Progenitor cell of endocrine pancreas (in vitro differentiated cells): Measurements from ENCODE around the gene UBE2R2. TPM values are rescaled to one million over a fixed set of nuclear protein-coding genes. Genes with fewer than 3 reads are reported as not detected.
A peak's percentile ranks its signal among the peaks of the same experiment; 100 is the strongest.
"Not testable (repeated sequence)": the region's sequence is repeated elsewhere in the genome, so short reads cannot be mapped to it uniquely, and the experiment has no call there.

Experiments
- DNase-seq: peaks from one replicate; pipeline ENCODE4 v3.0.0; 2021; ENCODE audit warnings: low spot score; ENCODE audit not compliant: unreplicated experiment
- H3K27ac Mint-ChIP-seq: 2 replicates; pipeline ENCODE4 v1.8.0; 2021; ENCODE audit warnings: mild to moderate bottlenecking, moderate library complexity, mixed read lengths
- H3K27me3 Mint-ChIP-seq: 2 replicates; pipeline ENCODE4 v1.8.0; 2021; ENCODE audit warnings: mixed read lengths
- H3K36me3 Mint-ChIP-seq: 2 replicates; pipeline ENCODE4 v1.8.0; 2022; ENCODE audit warnings: mixed read lengths; ENCODE audit not compliant: insufficient read depth
- H3K4me1 Mint-ChIP-seq: 2 replicates; pipeline ENCODE4 v1.8.0; 2021; ENCODE audit warnings: low read depth, mixed read lengths
- H3K4me3 Mint-ChIP-seq: 2 replicates; pipeline ENCODE4 v1.8.0; 2021; ENCODE audit warnings: low read depth, mild to moderate bottlenecking, moderate library complexity, mixed read lengths
- H3K9me3 Mint-ChIP-seq: 2 replicates; pipeline ENCODE4 v1.8.0; 2021; ENCODE audit warnings: low read depth, mixed read lengths
- CTCF ChIP-seq: fragments of 200-600 bp; sonication (generic); IDR thresholded peaks from one replicate; pipeline ENCODE4 v1.5.0; 2021; ENCODE audit warnings: antibody characterized with exemption, mild to moderate bottlenecking; ENCODE audit not compliant: unreplicated experiment
- total RNA-seq: library from RNA; stranded (reverse); gene quantifications from 2 replicates; pipeline ENCODE4 v1.2.1, GENCODE V29; 2021

UBE2R2 gene
- total RNA-seq, 1 donor from 2014 or later = 72.8 TPM

GRCh38 chr9:33818167-33818846 lies 1.3 kb downstream of the UBE2R2 start:
- H3K36me3 Mint-ChIP-seq = peaks cover 2% of the 10 kb centered on the region
- H3K27me3 Mint-ChIP-seq = no peaks in the 10 kb centered on the region
- no peak for DNase-seq
- no peaks in the 10 kb centered on the region for H3K9me3 Mint-ChIP-seq
- H3K4me3 Mint-ChIP-seq = peak overlapping the region; percentile 88
- H3K27ac Mint-ChIP-seq = peak overlapping the region; percentile 97
- peaks cover 26% of the 10 kb centered on the region for H3K4me1 Mint-ChIP-seq
- no peak for TF ChIP-seq CTCF

- Mint-ChIP-seq H3K9me3 (no peaks in the 10 kb centered on the region), H3K36me3 (peaks cover 4% of the 10 kb centered on the region), H3K27me3 (no peaks in the 10 kb centered on the region), H3K4me1 (peaks cover 26% of the 10 kb centered on the region), H3K27ac (peak overlapping the region; percentile 97), H3K4me3 (peak overlapping the region; percentile 88)
- no peak for TF ChIP-seq CTCF
- DNase-seq = no peak
These were observed 2.0 kb downstream of the UBE2R2 start for GRCh38 chr9:33818847-33819500.

- Mint-ChIP-seq H3K9me3 (no peaks in the 10 kb centered on the region), H3K4me3 (peak overlapping the region; percentile 88), H3K36me3 (peaks cover 6% of the 10 kb centered on the region), H3K27ac (no peak overlapping the region), H3K4me1 (peaks cover 26% of the 10 kb centered on the region), H3K27me3 (no peaks in the 10 kb centered on the region)
- no peak for DNase-seq
- no peak for TF ChIP-seq CTCF
These were observed 3.3 kb downstream of the UBE2R2 start for GRCh38 chr9:33820231-33820745.

- Mint-ChIP-seq H3K4me1 (peaks cover 14% of the 10 kb centered on the region), H3K4me3 (no peak overlapping the region), H3K9me3 (no peaks in the 10 kb centered on the region), H3K27ac (no peak overlapping the region), H3K36me3 (peaks cover 8% of the 10 kb centered on the region), H3K27me3 (no peaks in the 10 kb centered on the region)
- DNase-seq = no peak
- no peak for TF ChIP-seq CTCF
These were observed 6.8 kb downstream of the UBE2R2 start for GRCh38 chr9:33823801-33824200.

- DNase-seq = not testable (repeated sequence)
These were observed 10.3 kb downstream of the UBE2R2 start for GRCh38 chr9:33827285-33827684.

GRCh38 chr9:33829641-33830230 lies 12.8 kb downstream of the UBE2R2 start:
- H3K9me3 Mint-ChIP-seq, H3K27me3 Mint-ChIP-seq, DNase-seq, H3K27ac Mint-ChIP-seq, H3K4me1 Mint-ChIP-seq, H3K4me3 Mint-ChIP-seq, H3K36me3 Mint-ChIP-seq: not testable (repeated sequence)

More at GRCh38 chr9:33827285-33827684, 10.3 kb downstream of the UBE2R2 start:
- not testable (repeated sequence) for H3K27me3 Mint-ChIP-seq, H3K9me3 Mint-ChIP-seq, H3K36me3 Mint-ChIP-seq, H3K4me1 Mint-ChIP-seq, H3K4me3 Mint-ChIP-seq, H3K27ac Mint-ChIP-seq
